Adrenal gland (tissue), 12 donors: ENCODE results near the gene KBTBD7. TPM values are rescaled to one million over a fixed set of nuclear protein-coding genes. Genes with fewer than 3 reads are reported as not detected.

ENCODE experiments used
- DNase-seq, 7 donors: peaks; one replicate each; pipeline ENCODE4 v3.0.0-alpha.2; 2019 to 2020
- H3K27ac ChIP-seq, 5 donors: fragments of 200-600 bp; sonication (generic) in 4 of 5; 1 replicate in 3 of 5; 2 replicates in 2 of 5; pipeline versions ENCODE4 v1.5.1 to v1.8.0; 2016 to 2020; ENCODE audit warnings: mild to moderate bottlenecking in 1 of 5
- H3K27me3 ChIP-seq: fragments of 200-600 bp; 2 replicates; pipeline ENCODE4 v1.8.0; 2021
- H3K36me3 ChIP-seq, 2 donors: fragments of 200-600 bp; replicated peaks in 1 of 2; 1 replicate in 1 of 2; 2 replicates in 1 of 2; pipeline versions ENCODE4 v1.5.1 to v1.8.0; 2018 to 2022
- H3K4me1 ChIP-seq, 2 donors: fragments of 200-600 bp; replicated peaks in 1 of 2; 1 replicate in 1 of 2; 2 replicates in 1 of 2; pipeline versions ENCODE4 v1.5.1 to v1.8.0; 2018 to 2021
- H3K4me3 ChIP-seq, 4 donors: fragments of 200-600 bp; sonication (generic) in 3 of 4; one replicate each; pipeline ENCODE4 v1.5.1; 2016 to 2018
- H3K9me3 ChIP-seq, 3 donors: fragments of 200-600 bp; sonication (generic) in 1 of 3; replicated peaks in 1 of 3; 1 replicate in 2 of 3; 2 replicates in 1 of 3; pipeline versions ENCODE4 v1.5.1 to v1.8.0; 2016 to 2021
- POLR2A ChIP-seq, 2 donors: fragments of 450-650 bp; IDR thresholded peaks; one replicate each; pipeline ENCODE4 v1.6.1; 2017; ENCODE audit warnings: antibody characterized with exemption in 2 of 2, mild to moderate bottlenecking in 2 of 2, moderate library complexity in 1 of 2
- WGBS, 4 donors: extraction: QIAGEN DNeasy Blood & Tissue Kit in 2 of 4; methylation state at CpG; one replicate each; pipeline versions ENCODE4 v1.1.5 to v1.1.7; 2013 to 2017; 5-methylcytosine and 5-hydroxymethylcytosine counted together
- intact Hi-C, 2 donors: fragments of 100-400 bp; cut with DNase I; formaldehyde crosslinking; loops; one replicate each; pipeline versions ENCODE4 v1.14.1 to v1.15.0; 2022 to 2023
- polyA plus RNA-seq, 3 donors: library from polyadenylated mRNA; stranded (reverse); fragments of 200-250 nt in 2 of 3; fragments of 350-450 nt in 1 of 3; fragmentation: Illumina TruSeq in 1 of 3; extraction: RNeasy Lipid Tissue Mini Kit (QIAGEN cat#74804) in 1 of 3; gene quantifications; one replicate each; pipeline ENCODE4 v1.2.3, GENCODE V29; 2013 to 2014
- total RNA-seq, 9 donors: library from RNA; depleted of rRNA in 4 of 9; stranded (reverse); fragments of >200 nt in 4 of 9; fragments of 120-200 nt in 1 of 9; fragmentation: NEBNext Ultra II Directional in 1 of 9; extraction: Animal tissue kit (Norgen Biotek cat#: 25700) in 1 of 9; gene quantifications; one replicate each; pipeline versions ENCODE4 v1.1.0 to v1.2.4, GENCODE V29; 2013 to 2023
- TF ChIP-seq, protein P1 (sequence below), 6 experiments: fragments of 450-650 bp in 4 of 6; fragments of 200-600 bp in 2 of 6; sonication (generic) in 1 of 6; IDR thresholded peaks; 1 replicate in 5 of 6; 2 replicates in 1 of 6; pipeline versions ENCODE4 v1.5.1 to v1.8.0; 2016 to 2021; ENCODE audit warnings: antibody characterized with exemption in 6 of 6, mild to moderate bottlenecking in 2 of 6, moderate library complexity in 1 of 6
- donor health status: healthy with polysubstance abuse.
- donor health status: Bipolar disorder and iron deficiency.
- donor health status: DM: yes; HTN: yes; CAD: no.
- donor health status: DM: no; HTN: no; CAD: no.
- donor health status: DM: no; HTN: no; CAD: no.
- donor health status: DM: yes; HTN: yes; CAD: no.

The KBTBD7 gene
- total and polyA plus RNA-seq, 12 donors = 2.3 to 13.7 (median 9.2) TPM

DNA sequence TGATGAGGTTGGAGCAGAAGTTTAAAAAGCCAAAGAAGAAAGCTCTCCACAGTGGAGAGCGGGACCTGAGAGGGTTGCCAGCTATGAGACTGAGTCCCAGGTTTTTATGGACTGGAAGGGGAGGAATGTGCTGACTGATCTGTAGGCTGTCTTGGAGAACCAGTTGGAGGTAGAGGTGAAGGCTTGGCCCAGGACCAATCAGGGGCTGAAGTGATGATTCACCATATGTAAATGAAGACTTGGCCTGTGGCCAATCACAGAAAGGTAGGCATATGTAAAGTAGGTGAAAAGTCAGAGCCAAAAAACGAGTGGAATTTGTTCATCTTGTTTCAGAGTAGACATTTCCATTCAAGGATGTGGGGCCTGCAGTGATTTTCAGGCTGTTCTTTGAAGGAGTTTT, 44.3 kb downstream of the KBTBD7 start:
- H3K27me3 ChIP-seq = no peaks in the 10 kb centered on the region
- H3K4me1 ChIP-seq = no peaks in the 10 kb centered on the region
- DNase-seq = no peak
- intact Hi-C loops = no loop called here
- H3K36me3 ChIP-seq = no peaks in the 10 kb centered on the region
- no peak overlapping the region for H3K27ac ChIP-seq
- H3K9me3 ChIP-seq = peaks cover 0 to 30% (median 0%) of the 10 kb centered on the region in 3 donors
- no peak overlapping the region for H3K4me3 ChIP-seq
- TF ChIP-seq POLR2A (IDR thresholded peaks at IDR 0.05) = no peak
- TF ChIP-seq, protein P1, sequence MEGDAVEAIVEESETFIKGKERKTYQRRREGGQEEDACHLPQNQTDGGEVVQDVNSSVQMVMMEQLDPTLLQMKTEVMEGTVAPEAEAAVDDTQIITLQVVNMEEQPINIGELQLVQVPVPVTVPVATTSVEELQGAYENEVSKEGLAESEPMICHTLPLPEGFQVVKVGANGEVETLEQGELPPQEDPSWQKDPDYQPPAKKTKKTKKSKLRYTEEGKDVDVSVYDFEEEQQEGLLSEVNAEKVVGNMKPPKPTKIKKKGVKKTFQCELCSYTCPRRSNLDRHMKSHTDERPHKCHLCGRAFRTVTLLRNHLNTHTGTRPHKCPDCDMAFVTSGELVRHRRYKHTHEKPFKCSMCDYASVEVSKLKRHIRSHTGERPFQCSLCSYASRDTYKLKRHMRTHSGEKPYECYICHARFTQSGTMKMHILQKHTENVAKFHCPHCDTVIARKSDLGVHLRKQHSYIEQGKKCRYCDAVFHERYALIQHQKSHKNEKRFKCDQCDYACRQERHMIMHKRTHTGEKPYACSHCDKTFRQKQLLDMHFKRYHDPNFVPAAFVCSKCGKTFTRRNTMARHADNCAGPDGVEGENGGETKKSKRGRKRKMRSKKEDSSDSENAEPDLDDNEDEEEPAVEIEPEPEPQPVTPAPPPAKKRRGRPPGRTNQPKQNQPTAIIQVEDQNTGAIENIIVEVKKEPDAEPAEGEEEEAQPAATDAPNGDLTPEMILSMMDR (IDR thresholded peaks at IDR 0.05) = no peak
- 74 to 93% (median 78%) methylated on average over 2 of the region's 2 CpGs for WGBS, 4 donors

DNA sequence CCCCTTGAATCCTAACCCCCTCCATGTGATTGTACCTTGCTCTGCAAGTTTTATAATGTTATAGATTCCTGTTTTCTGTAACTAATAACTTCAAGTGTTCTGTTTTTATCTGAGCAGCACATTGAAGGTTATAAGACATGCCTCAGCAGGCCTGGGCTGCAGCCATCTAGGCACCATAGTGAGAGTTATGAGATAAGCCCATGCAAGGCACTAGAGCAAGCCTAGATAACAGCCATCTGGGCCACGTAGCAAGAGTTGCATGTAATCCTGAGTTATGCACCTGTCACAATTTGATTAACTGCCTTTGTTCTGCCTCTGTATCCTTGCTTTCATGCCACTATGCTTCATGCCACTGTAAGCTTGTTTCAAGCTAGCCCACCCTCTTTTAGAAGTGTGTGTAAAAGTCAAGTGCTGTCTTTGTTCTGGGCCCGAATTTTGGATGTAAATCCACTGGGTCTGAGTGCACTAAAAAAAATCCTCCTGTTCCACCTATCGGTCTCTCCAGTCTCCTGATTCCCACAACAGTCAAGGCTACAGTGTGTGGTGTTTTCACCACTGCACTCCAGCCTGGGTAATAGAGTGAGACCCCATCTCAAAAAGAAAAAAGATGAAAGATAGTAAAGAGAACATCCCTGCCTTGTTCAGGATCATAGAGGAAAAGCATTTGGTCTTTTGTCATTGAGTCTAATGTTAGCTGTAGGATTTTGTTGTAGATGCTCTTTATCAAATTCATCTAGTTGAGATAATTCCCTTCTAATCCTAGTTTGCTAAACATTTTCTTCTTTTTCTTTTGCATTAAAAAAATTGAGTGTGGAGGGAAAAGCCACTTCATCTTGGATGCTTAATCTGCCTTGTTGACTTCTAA, 45.7 kb downstream of the KBTBD7 start:
- TF ChIP-seq, protein P1 (IDR thresholded peaks at IDR 0.05) = no peak
- TF ChIP-seq POLR2A (IDR thresholded peaks at IDR 0.05) = no peak

DNA sequence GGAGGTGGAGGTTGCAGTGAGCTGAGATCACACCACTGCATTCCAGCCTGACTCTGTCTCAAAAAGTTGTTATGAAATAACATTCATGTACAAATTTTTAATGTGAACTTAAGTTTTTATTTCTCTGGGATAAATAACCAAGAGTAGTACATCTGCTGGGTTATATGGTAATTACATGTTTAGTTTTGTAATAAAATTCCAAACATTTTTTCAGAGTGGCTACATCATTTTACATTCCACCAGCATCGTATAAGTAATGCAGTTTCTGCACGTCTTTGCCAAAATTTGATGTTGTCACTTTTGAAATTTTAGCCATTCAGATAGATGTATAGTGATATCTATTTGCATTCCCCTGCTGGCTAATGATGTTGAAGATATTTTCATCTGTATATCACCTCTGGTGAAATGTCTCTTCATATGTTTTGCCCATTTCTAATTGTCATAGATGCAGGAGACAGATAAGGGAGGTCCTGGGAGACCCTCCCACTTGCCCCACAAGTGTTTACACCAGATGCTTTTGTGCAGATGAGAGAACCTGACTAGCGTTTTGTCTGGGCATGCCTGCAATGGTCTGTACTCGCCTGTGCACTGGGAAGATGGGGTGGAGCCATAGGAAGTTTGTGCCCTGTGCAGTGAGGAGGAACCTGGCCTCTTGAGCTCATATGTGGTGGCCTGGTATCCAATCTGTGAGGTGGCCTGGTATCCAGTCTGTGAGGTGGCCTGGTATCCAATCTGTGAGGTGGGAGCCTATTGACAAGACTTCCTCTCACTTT, 49.0 kb downstream of the KBTBD7 start:
- 77 to 85% (median 83%) methylated on average over 2 to 4 of the region's 4 CpGs for WGBS, 4 donors
- H3K4me3 ChIP-seq = no peak overlapping the region
- TF ChIP-seq, protein P1 (IDR thresholded peaks at IDR 0.05) = no peak
- TF ChIP-seq POLR2A (IDR thresholded peaks at IDR 0.05) = no peak
- no peaks in the 10 kb centered on the region for H3K27me3 ChIP-seq
- intact Hi-C loops = no loop called here
- no peaks in the 10 kb centered on the region for H3K36me3 ChIP-seq
- H3K27ac ChIP-seq = no peak overlapping the region
- peaks cover 0 to 25% (median 0%) of the 10 kb centered on the region in 3 donors for H3K9me3 ChIP-seq
- H3K4me1 ChIP-seq = no peaks in the 10 kb centered on the region
- DNase-seq = no peak

More for the DNA sequence above, 45.7 kb downstream of the KBTBD7 start:
- H3K4me1 ChIP-seq = no peaks in the 10 kb centered on the region
- no peak for DNase-seq
- intact Hi-C loops = no loop called here
- peaks cover 0 to 30% (median 0%) of the 10 kb centered on the region in 3 donors for H3K9me3 ChIP-seq
- H3K4me3 ChIP-seq = no peak overlapping the region
- no peak overlapping the region for H3K27ac ChIP-seq
- H3K27me3 ChIP-seq = no peaks in the 10 kb centered on the region
- WGBS, 4 donors = 87 to 95% (median 89%) methylated on average over 3 of the region's 3 CpGs
- H3K36me3 ChIP-seq = no peaks in the 10 kb centered on the region

DNA sequence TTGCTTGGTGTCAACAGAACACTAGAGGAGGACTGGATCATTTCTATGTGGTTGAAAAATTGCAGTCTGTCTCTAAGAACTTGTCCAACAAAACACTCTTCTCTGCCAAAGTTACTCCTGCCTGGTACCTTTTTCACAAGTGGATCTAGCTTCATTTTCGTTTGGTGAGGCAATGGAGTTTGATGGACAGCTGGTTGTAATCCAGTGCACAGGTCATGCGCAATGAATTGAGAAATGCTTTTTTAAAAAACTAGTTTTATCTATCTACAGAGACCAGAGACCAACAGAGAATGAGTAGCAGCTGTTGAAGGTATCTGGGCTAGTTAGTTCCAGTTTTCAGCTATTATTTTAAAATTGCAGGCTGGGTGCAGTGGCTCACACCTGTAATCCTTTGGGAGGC, 49.8 kb downstream of the KBTBD7 start:
- intact Hi-C loops = no loop called here
- no peaks in the 10 kb centered on the region for H3K36me3 ChIP-seq
- H3K9me3 ChIP-seq = peaks cover 0 to 21% (median 0%) of the 10 kb centered on the region in 3 donors
- 75 to 82% (median 79%) methylated on average over 2 of the region's 2 CpGs for WGBS, 4 donors
- no peak overlapping the region for H3K27ac ChIP-seq
- H3K4me1 ChIP-seq = no peaks in the 10 kb centered on the region
- H3K27me3 ChIP-seq = no peaks in the 10 kb centered on the region
- no peak for DNase-seq
- H3K4me3 ChIP-seq = no peak overlapping the region
- TF ChIP-seq, protein P1 (IDR thresholded peaks at IDR 0.05) = no peak
- no peak for TF ChIP-seq POLR2A (IDR thresholded peaks at IDR 0.05)
